GM12878 (cell line): ENCODE measurements around the gene NUDT6. TPM values are rescaled to one million over a fixed set of nuclear protein-coding genes. Genes with fewer than 3 reads are reported as not detected.

ENCODE experiments used
- ATAC-seq: fragments of 200-7000 bp; cut with Tn5 transposase; 3 replicates; pipeline ENCODE4 v1.9.1; 2020; ENCODE audit warnings: mild to moderate bottlenecking, moderate library complexity
- BruUV-seq: library from RNA; stranded (reverse); fragments of 400-500 nt; replicated peaks from 2 replicates; lab custom pipeline; 2021; lab: Mats Ljungman, UMichigan
- CTCF ChIA-PET: fragments of 300-600 bp; sonication (Branson Sonifier 250); formaldehyde crosslinking; extraction: SDS; loops from one replicate; lab custom pipeline; 2021; ENCODE audit warnings: inconsistent platforms; lab: Yijun Ruan, JAX
- POLR2A ChIA-PET: fragments of 350-600 bp; formaldehyde crosslinking; extraction: SDS; loops from one replicate; lab custom pipeline; 2021; ENCODE audit warnings: inconsistent platforms; lab: Charles Lee
- RAD21 ChIA-PET: fragments of 300-600 bp; sonication (Branson Sonifier 250); formaldehyde crosslinking; loops from one replicate; lab custom pipeline; 2023; ENCODE audit warnings: antibody characterized with exemption; ENCODE audit not compliant: unreplicated experiment; lab: Charles Lee
- SMC1A ChIA-PET: fragments of 300-600 bp; sonication (Branson Sonifier 250); formaldehyde crosslinking; loops from one replicate; lab custom pipeline; 2023; ENCODE audit not compliant: unreplicated experiment, uncharacterized antibody; lab: Charles Lee
- DNase-seq: peaks from one replicate; pipeline ENCODE4 v3.0.0-alpha.2; 2011; ENCODE audit warnings: low read depth, low spot score
- FAIRE-seq: peaks from 3 replicates; lab custom pipeline; 2011; peaks lifted over from hg19 to GRCh38; lab: Jason Lieb, UNC
- H2AFZ ChIP-seq: 2 replicates; pipeline ENCODE4 v1.6.0; 2011; ENCODE audit warnings: low read depth, low read length, control low read depth; ENCODE audit not compliant: control insufficient read depth
- H3K27ac ChIP-seq: 2 replicates; pipeline ENCODE4 v1.5.1; 2011; ENCODE audit warnings: control low read depth; ENCODE audit not compliant: control insufficient read depth, insufficient read depth
- H3K27me3 ChIP-seq, 2 experiments: replicated peaks in 1 of 2; 2 replicates each; pipeline versions ENCODE4 v1.6.0 to v1.6.1; 2011; ENCODE audit warnings: low read length in 1 of 2; ENCODE audit not compliant: control insufficient read depth in 2 of 2, insufficient read depth in 2 of 2
- H3K36me3 ChIP-seq, 2 experiments: 2 replicates each; pipeline ENCODE4 v1.5.1; 2011; ENCODE audit warnings: low read length in 1 of 2; ENCODE audit not compliant: control insufficient read depth in 2 of 2, insufficient read depth in 2 of 2
- H3K4me1 ChIP-seq: 2 replicates; pipeline ENCODE4 v1.6.1; 2011; ENCODE audit warnings: mild to moderate bottlenecking, low read length, moderate library complexity, mixed read lengths; ENCODE audit not compliant: control insufficient read depth, insufficient read depth
- H3K4me2 ChIP-seq: 2 replicates; pipeline ENCODE4 v1.6.0; 2011; ENCODE audit warnings: control low read depth; ENCODE audit not compliant: control insufficient read depth, insufficient read depth
- H3K4me3 ChIP-seq: fragments of 200-600 bp; sonication (generic); 2 replicates; pipeline ENCODE4 v1.5.1; 2016
- H3K79me2 ChIP-seq: 2 replicates; pipeline ENCODE4 v1.6.0; 2011; ENCODE audit warnings: low read length; ENCODE audit not compliant: control insufficient read depth, insufficient read depth
- H3K9ac ChIP-seq: 2 replicates; pipeline ENCODE4 v1.8.0; 2011; ENCODE audit warnings: low read length, control low read depth, mixed read lengths; ENCODE audit not compliant: control insufficient read depth, insufficient read depth
- H3K9me3 ChIP-seq: replicated peaks from 3 replicates; pipeline ENCODE4 v1.5.1; 2011; ENCODE audit warnings: mild to moderate bottlenecking, low read length; ENCODE audit not compliant: control insufficient read depth, insufficient read depth
- H4K20me1 ChIP-seq: 2 replicates; pipeline ENCODE4 v1.6.0; 2011; ENCODE audit not compliant: control insufficient read depth, insufficient read depth
- BRCA1 ChIP-seq: IDR thresholded peaks from 2 replicates; pipeline ENCODE4 v1.6.1; 2011; ENCODE audit warnings: low read depth, low read length, improper control_type of control experiment
- CHD2 ChIP-seq: IDR thresholded peaks from 2 replicates; pipeline ENCODE4 v1.6.1; 2011; ENCODE audit warnings: low read depth, low read length, improper control_type of control experiment, borderline replicate concordance
- ESRRA ChIP-seq: IDR thresholded peaks from 2 replicates; pipeline ENCODE4 v1.6.1; 2012; ENCODE audit warnings: mild to moderate bottlenecking, low read length, improper control_type of control experiment
- LARP7 ChIP-seq: fragments of 450-650 bp; IDR thresholded peaks from 2 replicates; pipeline ENCODE4 v1.6.1; 2017; ENCODE audit warnings: mild to moderate bottlenecking
- SMAD1 ChIP-seq: fragments of 450-650 bp; IDR thresholded peaks from 2 replicates; pipeline ENCODE4 v1.6.1; 2018; ENCODE audit warnings: mild to moderate bottlenecking, low read depth; ENCODE audit not compliant: partially characterized antibody
- SUPT20H ChIP-seq: IDR thresholded peaks from 2 replicates; pipeline ENCODE4 v1.6.1; 2011; ENCODE audit warnings: low read depth, mild to moderate bottlenecking, low read length, moderate library complexity, borderline replicate concordance; ENCODE audit not compliant: control insufficient read depth
- ZBTB33 ChIP-seq: fragments of 450-650 bp; IDR thresholded peaks from 2 replicates; pipeline ENCODE4 v1.6.1; 2017; ENCODE audit warnings: mild to moderate bottlenecking
- ZNF274 ChIP-seq: IDR thresholded peaks from one replicate; pipeline ENCODE4 v1.8.0; 2011; ENCODE audit not compliant: insufficient read length, insufficient read depth
- WGBS: methylation state at CpG from one replicate; pipeline ENCODE4 v1.1.6; 2016; ENCODE audit warnings: low lambda C conversion rate; ENCODE audit not compliant: insufficient replicate concordance, insufficient coverage; ENCODE audit errors: missing lambda C conversion rate; 5-methylcytosine and 5-hydroxymethylcytosine counted together
- in situ Hi-C: fragments of 300-500 bp; cut with MboI; formaldehyde crosslinking; loops from 9 replicates; pipeline ENCODE4 v1.14.3; 2018; ENCODE audit warnings: mixed read lengths
- intact Hi-C: fragments of 100-400 bp; cut with micrococcal nuclease; formaldehyde crosslinking; loops from one replicate; pipeline ENCODE4 v1.14.2; 2022; ENCODE audit not compliant: unreplicated experiment
- polyA plus RNA-seq, 11 experiments: library from polyadenylated mRNA; depleted of rRNA in 4 of 11; unstranded in 6 of 11; stranded (reverse) in 5 of 11; fragments of >200 nt; fragmentation: Nextera tagmentation in 4 of 11; fragmentation: Illumina TruSeq in 1 of 11; extraction: Ambion mirVana in 4 of 11; extraction: Trizol in 1 of 11; gene quantifications; 1 replicate in 1 of 11; 2 replicates in 10 of 11; pipeline versions ENCODE4 v1.2.1 to v1.2.3, GENCODE V29; 2011 to 2016; ENCODE audit warnings: inconsistent platforms in 2 of 11, missing spikeins in 2 of 11, low read depth in 1 of 11
- total RNA-seq, 4 experiments: library from RNA; depleted of rRNA in 3 of 4; stranded (reverse); fragments of >200 nt in 3 of 4; fragmentation: Illumina TruSeq in 1 of 4; extraction: Trizol in 1 of 4; gene quantifications; 2 replicates each; pipeline versions ENCODE4 v1.2.1 to v1.2.3, GENCODE V29; 2013 to 2021
- TF ChIP-seq, protein P1 (sequence below): IDR thresholded peaks from 2 replicates; pipeline ENCODE4 v1.6.1; 2011; ENCODE audit warnings: borderline replicate concordance, low read depth, mild to moderate bottlenecking, moderate library complexity, mixed read lengths, low read length; ENCODE audit not compliant: insufficient read depth; ENCODE audit errors: extremely low read length
- TF ChIP-seq, protein P2 (sequence below): fragments of 450-650 bp; IDR thresholded peaks from 2 replicates; pipeline ENCODE4 v1.6.1; 2014; ENCODE audit warnings: mild to moderate bottlenecking

The NUDT6 gene
- total and polyA plus RNA-seq, 10 of the 15 experiments (the other 5 are each of a cell fraction or from before 2014, with no cell fraction given), result 3.9 to 12.4 (median 6.8) TPM

DNA sequence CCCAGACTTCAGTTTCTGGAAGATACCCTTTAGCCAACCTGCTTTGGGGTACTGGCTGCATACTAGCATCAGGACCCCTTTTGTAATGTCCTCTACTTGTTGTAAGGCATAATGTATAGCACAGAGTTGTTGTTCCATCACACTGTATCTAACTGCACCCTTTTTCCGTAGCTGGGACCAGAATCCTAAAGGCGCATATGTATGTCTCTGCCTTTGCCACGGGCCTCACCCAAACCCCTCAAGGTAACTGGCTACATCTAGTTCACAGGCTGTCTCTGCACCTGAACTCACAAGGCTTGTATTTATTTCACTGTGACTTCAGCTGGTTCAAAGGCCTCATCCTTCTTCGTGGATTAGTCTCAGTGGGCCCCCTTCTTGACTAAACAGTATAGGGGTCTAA lies 29.6 kb upstream of the NUDT6 start:
- SMC1A ChIA-PET, result no interaction called here
- CTCF ChIA-PET, result interaction anchor here (1.3 to 3.0 kb wide), 2 partner anchors 9 to 22 kb away, joined by 3 to 7 read pairs; no protein-coding TSS in a partner anchor
- RAD21 ChIA-PET, result no interaction called here
- DNase-seq (no peak), FAIRE-seq (no peak), ATAC-seq (no peak)
- 100% methylated on average over 4 of the region's 4 CpGs for WGBS
- Histone ChIP-seq H3K79me2 (no peaks in the 10 kb centered on the region), H3K9me3 (no peaks in the 10 kb centered on the region), H3K9ac (no peak overlapping the region), H3K4me1 (no peaks in the 10 kb centered on the region), H3K27me3 (no peaks in the 10 kb centered on the region), H3K4me2 (no peak overlapping the region), H3K36me3 (peaks cover 0 to 12% of the 10 kb centered on the region in 2 experiments; a peak in 3 of 4 replicates), H2AFZ (no peak overlapping the region), H3K27ac (no peak overlapping the region), H3K4me3 (no peak overlapping the region), H4K20me1 (no peaks in the 10 kb centered on the region)
- in situ Hi-C loops (no loop called here), intact Hi-C loops (no loop called here)
- BruUV-seq, result no TSS peak
- POLR2A ChIA-PET, result no interaction called here
- TF ChIP-seq CHD2, result no peak
- TF ChIP-seq, all 136 proteins: peak for 0

- H3K4me1 ChIP-seq, result no peaks in the 10 kb centered on the region
- DNase-seq (no peak), FAIRE-seq (no peak), ATAC-seq (no peak)
- WGBS, result 92% methylated on average over 4 of the region's 4 CpGs
- no peak for TF ChIP-seq SUPT20H
- TF ChIP-seq, protein P1, sequence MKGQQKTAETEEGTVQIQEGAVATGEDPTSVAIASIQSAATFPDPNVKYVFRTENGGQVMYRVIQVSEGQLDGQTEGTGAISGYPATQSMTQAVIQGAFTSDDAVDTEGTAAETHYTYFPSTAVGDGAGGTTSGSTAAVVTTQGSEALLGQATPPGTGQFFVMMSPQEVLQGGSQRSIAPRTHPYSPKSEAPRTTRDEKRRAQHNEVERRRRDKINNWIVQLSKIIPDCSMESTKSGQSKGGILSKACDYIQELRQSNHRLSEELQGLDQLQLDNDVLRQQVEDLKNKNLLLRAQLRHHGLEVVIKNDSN, result no peak
- TF ChIP-seq, protein P2, sequence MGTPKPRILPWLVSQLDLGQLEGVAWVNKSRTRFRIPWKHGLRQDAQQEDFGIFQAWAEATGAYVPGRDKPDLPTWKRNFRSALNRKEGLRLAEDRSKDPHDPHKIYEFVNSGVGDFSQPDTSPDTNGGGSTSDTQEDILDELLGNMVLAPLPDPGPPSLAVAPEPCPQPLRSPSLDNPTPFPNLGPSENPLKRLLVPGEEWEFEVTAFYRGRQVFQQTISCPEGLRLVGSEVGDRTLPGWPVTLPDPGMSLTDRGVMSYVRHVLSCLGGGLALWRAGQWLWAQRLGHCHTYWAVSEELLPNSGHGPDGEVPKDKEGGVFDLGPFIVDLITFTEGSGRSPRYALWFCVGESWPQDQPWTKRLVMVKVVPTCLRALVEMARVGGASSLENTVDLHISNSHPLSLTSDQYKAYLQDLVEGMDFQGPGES, result no peak
- no peak for TF ChIP-seq SMAD1
- no peak for TF ChIP-seq ZNF274
- no peak for TF ChIP-seq BRCA1
- TF ChIP-seq LARP7, result no peak
- no peak for TF ChIP-seq ZBTB33
- TF ChIP-seq ESRRA, result no peak
- no peak overlapping the region for H2AFZ ChIP-seq
- intact Hi-C loops (no loop called here), in situ Hi-C loops (no loop called here)
- H4K20me1 ChIP-seq, result no peaks in the 10 kb centered on the region
- peaks cover 0 to 12% of the 10 kb centered on the region in 2 experiments; a peak in 3 of 4 replicates for H3K36me3 ChIP-seq
- POLR2A ChIA-PET, result no interaction called here
- SMC1A ChIA-PET, result no interaction called here
- CTCF ChIA-PET, result no interaction called here
- H3K27me3 ChIP-seq, result no peaks in the 10 kb centered on the region
- RAD21 ChIA-PET, result no interaction called here
- H3K79me2 ChIP-seq, result no peaks in the 10 kb centered on the region
- H3K4me3 ChIP-seq, result no peak overlapping the region
- BruUV-seq, result no TSS peak
- no peaks in the 10 kb centered on the region for H3K9me3 ChIP-seq
- H3K27ac ChIP-seq, result no peak overlapping the region
- H3K4me2 ChIP-seq, result no peak overlapping the region
- no peak overlapping the region for H3K9ac ChIP-seq
Observed at GRCh38 chr4:122948671-122949070, 26.3 kb upstream of the NUDT6 start.
